ENCODE data around the gene SLC49A3.

DNA sequence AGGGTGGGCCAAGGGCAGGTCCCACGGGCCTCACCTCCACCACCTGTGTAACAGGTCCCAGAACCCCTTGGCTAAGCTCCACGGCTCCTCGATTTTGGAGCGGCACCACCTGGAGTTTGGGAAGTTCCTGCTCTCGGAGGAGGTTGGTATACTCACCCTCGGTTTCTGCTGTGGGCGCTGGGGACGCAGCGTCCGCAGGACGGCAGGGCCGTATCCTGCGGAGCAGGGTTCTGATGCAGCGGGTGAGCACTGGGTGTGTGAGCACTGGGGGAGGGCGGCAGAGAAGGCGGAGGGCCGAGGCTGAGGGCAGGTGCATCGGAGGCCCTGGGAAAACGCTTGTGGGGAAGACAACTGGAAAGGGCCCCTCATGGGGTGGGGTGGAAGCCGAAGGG lies 25.9 kb downstream of the SLC49A3 start:
- TF ChIP-seq, protein P1, sequence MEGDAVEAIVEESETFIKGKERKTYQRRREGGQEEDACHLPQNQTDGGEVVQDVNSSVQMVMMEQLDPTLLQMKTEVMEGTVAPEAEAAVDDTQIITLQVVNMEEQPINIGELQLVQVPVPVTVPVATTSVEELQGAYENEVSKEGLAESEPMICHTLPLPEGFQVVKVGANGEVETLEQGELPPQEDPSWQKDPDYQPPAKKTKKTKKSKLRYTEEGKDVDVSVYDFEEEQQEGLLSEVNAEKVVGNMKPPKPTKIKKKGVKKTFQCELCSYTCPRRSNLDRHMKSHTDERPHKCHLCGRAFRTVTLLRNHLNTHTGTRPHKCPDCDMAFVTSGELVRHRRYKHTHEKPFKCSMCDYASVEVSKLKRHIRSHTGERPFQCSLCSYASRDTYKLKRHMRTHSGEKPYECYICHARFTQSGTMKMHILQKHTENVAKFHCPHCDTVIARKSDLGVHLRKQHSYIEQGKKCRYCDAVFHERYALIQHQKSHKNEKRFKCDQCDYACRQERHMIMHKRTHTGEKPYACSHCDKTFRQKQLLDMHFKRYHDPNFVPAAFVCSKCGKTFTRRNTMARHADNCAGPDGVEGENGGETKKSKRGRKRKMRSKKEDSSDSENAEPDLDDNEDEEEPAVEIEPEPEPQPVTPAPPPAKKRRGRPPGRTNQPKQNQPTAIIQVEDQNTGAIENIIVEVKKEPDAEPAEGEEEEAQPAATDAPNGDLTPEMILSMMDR (IDR thresholded peaks at IDR 0.05) = no peak
- TF ChIP-seq POLR2A (IDR thresholded peaks at IDR 0.05) (no peak), POLR2AphosphoS5 (IDR thresholded peaks at IDR 0.05) (no peak)
